ENCODE results near the gene RPS3. TPM values are rescaled to one million over a fixed set of nuclear protein-coding genes. Genes with fewer than 3 reads are reported as not detected.
A peak's percentile ranks its signal among the peaks of the same experiment; 100 is the strongest.

Gene RPS3
- total and polyA plus RNA-seq, 9 of the 15 experiments (the other 6 are each of a cell fraction or from before 2014, with no cell fraction given), result 2,700 to 5,771 (median 3,679) TPM

DNA sequence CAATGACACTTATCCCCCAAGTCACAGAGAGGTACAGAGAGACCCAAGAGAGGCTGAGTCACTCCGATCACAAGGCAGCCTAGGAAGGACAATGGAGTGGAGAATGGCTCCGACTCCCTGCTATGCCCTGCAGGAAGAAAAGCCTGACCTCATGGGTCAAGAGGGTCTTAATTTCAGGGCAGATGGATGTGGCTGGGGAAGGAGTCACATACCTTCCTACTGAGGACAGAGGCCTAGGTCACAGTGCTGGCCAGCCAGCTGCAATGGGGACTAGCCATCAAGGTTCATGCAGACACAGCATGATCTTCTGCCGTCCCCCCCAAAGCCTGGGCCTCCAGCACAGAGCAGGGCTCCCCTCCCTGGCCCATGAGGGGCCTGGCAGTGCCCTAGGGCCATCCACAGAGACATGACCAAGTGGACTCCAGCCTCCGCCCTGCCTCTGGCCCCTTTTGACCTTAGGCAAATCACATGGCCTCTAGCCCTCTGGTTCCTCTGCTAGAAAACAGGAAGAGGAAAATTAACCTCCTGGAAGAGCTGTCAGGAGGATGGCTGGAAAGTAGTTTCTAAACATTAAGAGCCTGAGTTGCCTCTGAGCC, 49.7 kb upstream of the RPS3 start (continued):
- TF ChIP-seq, protein P1, sequence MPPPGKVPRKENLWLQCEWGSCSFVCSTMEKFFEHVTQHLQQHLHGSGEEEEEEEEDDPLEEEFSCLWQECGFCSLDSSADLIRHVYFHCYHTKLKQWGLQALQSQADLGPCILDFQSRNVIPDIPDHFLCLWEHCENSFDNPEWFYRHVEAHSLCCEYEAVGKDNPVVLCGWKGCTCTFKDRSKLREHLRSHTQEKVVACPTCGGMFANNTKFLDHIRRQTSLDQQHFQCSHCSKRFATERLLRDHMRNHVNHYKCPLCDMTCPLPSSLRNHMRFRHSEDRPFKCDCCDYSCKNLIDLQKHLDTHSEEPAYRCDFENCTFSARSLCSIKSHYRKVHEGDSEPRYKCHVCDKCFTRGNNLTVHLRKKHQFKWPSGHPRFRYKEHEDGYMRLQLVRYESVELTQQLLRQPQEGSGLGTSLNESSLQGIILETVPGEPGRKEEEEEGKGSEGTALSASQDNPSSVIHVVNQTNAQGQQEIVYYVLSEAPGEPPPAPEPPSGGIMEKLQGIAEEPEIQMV (tag; conservative IDR thresholded peaks at IDR 0.05; ENCODE audit: low read depth), result no peak
- TF ChIP-seq, protein P2, sequence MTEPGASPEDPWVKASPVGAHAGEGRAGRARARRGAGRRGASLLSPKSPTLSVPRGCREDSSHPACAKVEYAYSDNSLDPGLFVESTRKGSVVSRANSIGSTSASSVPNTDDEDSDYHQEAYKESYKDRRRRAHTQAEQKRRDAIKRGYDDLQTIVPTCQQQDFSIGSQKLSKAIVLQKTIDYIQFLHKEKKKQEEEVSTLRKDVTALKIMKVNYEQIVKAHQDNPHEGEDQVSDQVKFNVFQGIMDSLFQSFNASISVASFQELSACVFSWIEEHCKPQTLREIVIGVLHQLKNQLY (CRISPR knock-in tag; conservative IDR thresholded peaks at IDR 0.05), result no peak
- TF ChIP-seq TRIM24 (IDR thresholded peaks at IDR 0.05) (no peak), ZNF76 (CRISPR knock-in tag; IDR thresholded peaks at IDR 0.05; ENCODE audit: borderline replicate concordance) (no peak), TAF15 (IDR thresholded peaks at IDR 0.05; ENCODE audit: low read depth, low read length) (no peak), ZC3H8 (IDR thresholded peaks at IDR 0.05) (no peak), KDM4B (IDR thresholded peaks at IDR 0.05; ENCODE audit: borderline replicate concordance in 2 of 2, low read depth in 1 of 2) (no peak), DMBX1 (CRISPR knock-in tag; IDR thresholded peaks at IDR 0.05; ENCODE audit: borderline replicate concordance) (peak; percentile 33; the same call in 1 of the 2 replicates), SIN3A (IDR thresholded peaks at IDR 0.05; ENCODE audit: borderline replicate concordance in 2 of 2, control insufficient read depth in 1 of 2, low read depth in 2 of 2, low read length in 2 of 2) (0 out of 4 replicates have a peak, but pooled peaks of 1 of the 2 experiments have one; percentile 25), NRF1 (conservative IDR thresholded peaks at IDR 0.05 in 1 of 2, IDR thresholded peaks at IDR 0.05 in 1 of 2) (0 out of 4 replicates have a peak, but pooled peaks of 1 of the 2 experiments have one; percentile 26), ESRRA (IDR thresholded peaks at IDR 0.05; ENCODE audit: borderline replicate concordance, low read depth) (0 out of 2 replicates have a peak, but pooled peaks have one; percentile 50), NR4A1 (CRISPR knock-in tag; IDR thresholded peaks at IDR 0.05) (no peak), NR4A1 (tag; IDR thresholded peaks at IDR 0.05) (0 out of 2 replicates have a peak, but pooled peaks have one; percentile 31), ZFX (CRISPR knock-in tag; IDR thresholded peaks at IDR 0.05) (0 out of 2 replicates have a peak, but pooled peaks have one; percentile 56), CXXC5 (CRISPR knock-in tag; IDR thresholded peaks at IDR 0.05) (peak; percentile 51), HMG20A (CRISPR knock-in tag; conservative IDR thresholded peaks at IDR 0.05) (no peak), DACH1 (IDR thresholded peaks at IDR 0.05; ENCODE audit: partially characterized antibody) (no peak), FOXJ3 (CRISPR knock-in tag; IDR thresholded peaks at IDR 0.05) (no peak)
- TF ChIP-seq, protein P3, sequence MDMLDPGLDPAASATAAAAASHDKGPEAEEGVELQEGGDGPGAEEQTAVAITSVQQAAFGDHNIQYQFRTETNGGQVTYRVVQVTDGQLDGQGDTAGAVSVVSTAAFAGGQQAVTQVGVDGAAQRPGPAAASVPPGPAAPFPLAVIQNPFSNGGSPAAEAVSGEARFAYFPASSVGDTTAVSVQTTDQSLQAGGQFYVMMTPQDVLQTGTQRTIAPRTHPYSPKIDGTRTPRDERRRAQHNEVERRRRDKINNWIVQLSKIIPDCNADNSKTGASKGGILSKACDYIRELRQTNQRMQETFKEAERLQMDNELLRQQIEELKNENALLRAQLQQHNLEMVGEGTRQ (CRISPR knock-in tag; IDR thresholded peaks at IDR 0.05), result peak; percentile 39; the same call in 1 of the 2 replicates
- TF ChIP-seq, protein P4, sequence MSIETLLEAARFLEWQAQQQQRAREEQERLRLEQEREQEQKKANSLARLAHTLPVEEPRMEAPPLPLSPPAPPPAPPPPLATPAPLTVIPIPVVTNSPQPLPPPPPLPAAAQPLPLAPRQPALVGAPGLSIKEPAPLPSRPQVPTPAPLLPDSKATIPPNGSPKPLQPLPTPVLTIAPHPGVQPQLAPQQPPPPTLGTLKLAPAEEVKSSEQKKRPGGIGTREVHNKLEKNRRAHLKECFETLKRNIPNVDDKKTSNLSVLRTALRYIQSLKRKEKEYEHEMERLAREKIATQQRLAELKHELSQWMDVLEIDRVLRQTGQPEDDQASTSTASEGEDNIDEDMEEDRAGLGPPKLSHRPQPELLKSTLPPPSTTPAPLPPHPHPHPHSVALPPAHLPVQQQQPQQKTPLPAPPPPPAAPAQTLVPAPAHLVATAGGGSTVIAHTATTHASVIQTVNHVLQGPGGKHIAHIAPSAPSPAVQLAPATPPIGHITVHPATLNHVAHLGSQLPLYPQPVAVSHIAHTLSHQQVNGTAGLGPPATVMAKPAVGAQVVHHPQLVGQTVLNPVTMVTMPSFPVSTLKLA (conservative IDR thresholded peaks at IDR 0.05), result peak in 1 of 2 experiments; percentile 52; a peak in 1 of 4 replicates
- TF ChIP-seq, protein P5, sequence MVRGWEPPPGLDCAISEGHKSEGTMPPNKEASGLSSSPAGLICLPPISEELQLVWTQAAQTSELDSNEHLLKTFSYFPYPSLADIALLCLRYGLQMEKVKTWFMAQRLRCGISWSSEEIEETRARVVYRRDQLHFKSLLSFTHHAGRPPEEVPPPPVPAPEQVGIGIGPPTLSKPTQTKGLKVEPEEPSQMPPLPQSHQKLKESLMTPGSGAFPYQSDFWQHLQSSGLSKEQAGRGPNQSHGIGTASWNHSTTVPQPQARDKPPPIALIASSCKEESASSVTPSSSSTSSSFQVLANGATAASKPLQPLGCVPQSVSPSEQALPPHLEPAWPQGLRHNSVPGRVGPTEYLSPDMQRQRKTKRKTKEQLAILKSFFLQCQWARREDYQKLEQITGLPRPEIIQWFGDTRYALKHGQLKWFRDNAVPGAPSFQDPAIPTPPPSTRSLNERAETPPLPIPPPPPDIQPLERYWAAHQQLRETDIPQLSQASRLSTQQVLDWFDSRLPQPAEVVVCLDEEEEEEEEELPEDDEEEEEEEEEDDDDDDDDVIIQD (CRISPR knock-in tag; IDR thresholded peaks at IDR 0.05), result no peak

All from K562 (cell line).